PC-9 (cell line): ENCODE results near the gene SLC37A2. TPM values are rescaled to one million over a fixed set of nuclear protein-coding genes. Genes with fewer than 3 reads are reported as not detected.
A peak's percentile ranks its signal among the peaks of the same experiment; 100 is the strongest.
"Not testable (repeated sequence)": the region's sequence is repeated elsewhere in the genome, so short reads cannot be mapped to it uniquely, and the experiment has no call there.

ENCODE experiments used
- BruUV-seq: library from RNA; stranded (reverse); fragments of 400-500 nt; replicated peaks from 2 replicates; lab custom pipeline; 2021; lab: Mats Ljungman, UMichigan
- CTCF ChIA-PET: fragments of 300-600 bp; sonication (Branson Sonifier 250); formaldehyde crosslinking; loops from one replicate; lab custom pipeline; 2022; ENCODE audit warnings: antibody characterized with exemption; lab: Charles Lee
- POLR2A ChIA-PET: fragments of 300-600 bp; sonication (Branson Sonifier 250); formaldehyde crosslinking; loops from one replicate; lab custom pipeline; 2022; ENCODE audit warnings: antibody characterized with exemption; ENCODE audit not compliant: unreplicated experiment; lab: Charles Lee
- DNase-seq, 2 experiments: peaks; one replicate each; pipeline versions ENCODE4 v3.0.0 to v3.0.0-alpha.2; 2015 to 2022; ENCODE audit warnings: mixed read lengths in 1 of 2
- H2AFZ ChIP-seq: fragments of 200-600 bp; sonication (generic); 2 replicates; pipeline ENCODE4 v1.8.1; 2017; ENCODE audit warnings: antibody characterized with exemption
- H3F3A ChIP-seq: fragments of 200-600 bp; sonication (generic); 2 replicates; pipeline ENCODE4 v1.8.1; 2017; ENCODE audit warnings: antibody characterized with exemption, mild to moderate bottlenecking, low read depth; ENCODE audit not compliant: insufficient read depth
- H3K27ac ChIP-seq: fragments of 200-600 bp; sonication (generic); 2 replicates; pipeline ENCODE4 v1.6.1; 2016; ENCODE audit warnings: mixed run types
- H3K27me3 ChIP-seq: fragments of 200-600 bp; sonication (generic); 2 replicates; pipeline ENCODE4 v1.6.1; 2016; ENCODE audit warnings: low read depth, mixed run types; ENCODE audit not compliant: insufficient read depth
- H3K36me3 ChIP-seq: fragments of 200-600 bp; sonication (generic); 2 replicates; pipeline ENCODE4 v1.6.1; 2016; ENCODE audit warnings: low read depth, mixed run types
- H3K4me1 ChIP-seq: fragments of 200-600 bp; sonication (generic); replicated peaks from 2 replicates; pipeline ENCODE4 v1.6.1; 2016; ENCODE audit warnings: mixed run types; ENCODE audit not compliant: insufficient read depth
- H3K4me2 ChIP-seq: fragments of 200-600 bp; sonication (generic); 2 replicates; pipeline ENCODE4 v1.6.1; 2017; ENCODE audit warnings: mixed run types
- H3K4me3 ChIP-seq: fragments of 200-600 bp; sonication (generic); 2 replicates; pipeline ENCODE4 v1.6.1; 2016; ENCODE audit warnings: mixed run types
- H3K79me2 ChIP-seq: fragments of 200-600 bp; sonication (generic); 2 replicates; pipeline ENCODE4 v1.6.1; 2017; ENCODE audit warnings: low read depth, mixed run types
- H3K9me2 ChIP-seq: fragments of 200-600 bp; sonication (generic); 2 replicates; pipeline ENCODE4 v1.8.1; 2017; ENCODE audit warnings: mild to moderate bottlenecking; ENCODE audit not compliant: insufficient read depth
- H3K9me3 ChIP-seq: fragments of 200-600 bp; sonication (generic); 2 replicates; pipeline ENCODE4 v1.8.1; 2016; ENCODE audit warnings: low read depth; ENCODE audit not compliant: insufficient read depth
- H4K20me1 ChIP-seq: fragments of 200-600 bp; sonication (generic); 2 replicates; pipeline ENCODE4 v1.8.1; 2017; ENCODE audit not compliant: insufficient read depth
- CTCF ChIP-seq: fragments of 200-600 bp; sonication (generic); conservative IDR thresholded peaks from 2 replicates; pipeline ENCODE4 v1.6.1; 2017; ENCODE audit warnings: mixed run types, antibody characterized with exemption, mild to moderate bottlenecking, moderate library complexity
- EZH2 ChIP-seq: fragments of 200-600 bp; sonication (generic); IDR thresholded peaks from 2 replicates; pipeline ENCODE4 v1.8.0; 2017; ENCODE audit warnings: antibody characterized with exemption, low read depth
- intact Hi-C: fragments of 100-400 bp; cut with micrococcal nuclease; formaldehyde crosslinking; loops from one replicate; pipeline ENCODE4 v1.10.0; 2022; ENCODE audit not compliant: unreplicated experiment
- total RNA-seq: library from RNA; stranded (reverse); gene quantifications from 2 replicates; pipeline ENCODE4 v1.2.3, GENCODE V29; 2021

The SLC37A2 gene
- total RNA-seq, 1 experiment from 2014 or later, result 24.0 TPM

GRCh38 chr11:125022551-125022950, 40.6 kb upstream of the SLC37A2 start:
- TF ChIP-seq CTCF, result no peak
- TF ChIP-seq EZH2, result no peak
- no peak overlapping the region for H3K27ac ChIP-seq
- ChIA-PET CTCF (no interaction called here), POLR2A (no interaction called here)
- no peaks in the 10 kb centered on the region for H3K4me1 ChIP-seq
- no peaks in the 10 kb centered on the region for H3K9me3 ChIP-seq
- BruUV-seq, result no TSS peak
- no peak overlapping the region for H3K4me3 ChIP-seq
- no peak overlapping the region for H3K4me2 ChIP-seq
- no peaks in the 10 kb centered on the region for H3K27me3 ChIP-seq
- H3K36me3 ChIP-seq, result no peaks in the 10 kb centered on the region
- H3F3A ChIP-seq, result no peaks in the 10 kb centered on the region
- intact Hi-C loops, result no loop called here
- no peaks in the 10 kb centered on the region for H4K20me1 ChIP-seq
- H2AFZ ChIP-seq, result no peak overlapping the region
- no peak for DNase-seq
- no peaks in the 10 kb centered on the region for H3K79me2 ChIP-seq
- no peaks in the 10 kb centered on the region for H3K9me2 ChIP-seq

GRCh38 chr11:125025968-125026367, 37.1 kb upstream of the SLC37A2 start:
- no peaks in the 10 kb centered on the region for H3K9me3 ChIP-seq
- DNase-seq, result no peak
- no peaks in the 10 kb centered on the region for H3K27me3 ChIP-seq
- H3K4me2 ChIP-seq, result no peak overlapping the region
- TF ChIP-seq CTCF, result no peak
- TF ChIP-seq EZH2, result no peak
- no peaks in the 10 kb centered on the region for H4K20me1 ChIP-seq
- H3K36me3 ChIP-seq, result no peaks in the 10 kb centered on the region
- H3F3A ChIP-seq, result no peaks in the 10 kb centered on the region
- intact Hi-C loops, result no loop called here
- BruUV-seq, result no TSS peak
- H3K79me2 ChIP-seq, result no peaks in the 10 kb centered on the region
- no peak overlapping the region for H3K27ac ChIP-seq
- CTCF ChIA-PET, result interaction anchor here (0.6 kb wide), 1 partner anchor 190 kb away, joined by 8 read pairs; no protein-coding TSS in a partner anchor
- H3K4me3 ChIP-seq, result no peak overlapping the region
- H3K4me1 ChIP-seq, result no peaks in the 10 kb centered on the region
- H3K9me2 ChIP-seq, result no peaks in the 10 kb centered on the region
- POLR2A ChIA-PET, result no interaction called here
- H2AFZ ChIP-seq, result no peak overlapping the region

- H3K9me2 ChIP-seq, H2AFZ ChIP-seq, H3K27me3 ChIP-seq, H3K27ac ChIP-seq, intact Hi-C loops, H3K4me2 ChIP-seq, H3K36me3 ChIP-seq, H3K9me3 ChIP-seq, BruUV-seq, H3K79me2 ChIP-seq, H3K4me1 ChIP-seq, DNase-seq, H3K4me3 ChIP-seq, H4K20me1 ChIP-seq, POLR2A ChIA-PET, H3F3A ChIP-seq, CTCF ChIA-PET: not testable (repeated sequence)
Measured at GRCh38 chr11:125029431-125029830, 33.7 kb upstream of the SLC37A2 start.

GRCh38 chr11:125036933-125037332, 26.2 kb upstream of the SLC37A2 start:
- TF ChIP-seq EZH2 (no peak), CTCF (no peak)
- Histone ChIP-seq H3K4me1 (peaks cover 16% of the 10 kb centered on the region), H3K9me2 (no peaks in the 10 kb centered on the region), H3F3A (peaks cover 6% of the 10 kb centered on the region; the same call in 1 of the 2 replicates), H3K4me2 (peak overlapping the region; percentile 39), H3K79me2 (no peaks in the 10 kb centered on the region), H3K9me3 (no peaks in the 10 kb centered on the region), H4K20me1 (no peaks in the 10 kb centered on the region), H3K4me3 (no peak overlapping the region), H2AFZ (no peak overlapping the region), H3K36me3 (no peaks in the 10 kb centered on the region), H3K27ac (peak overlapping the region; percentile 27), H3K27me3 (no peaks in the 10 kb centered on the region)
- intact Hi-C loops, result no loop called here
- CTCF ChIA-PET, result no interaction called here
- BruUV-seq, result no TSS peak
- POLR2A ChIA-PET, result no interaction called here
- DNase-seq, result peak in 1 of 2 experiments; percentile 59
